ENCODE measurements around the gene AQP12B.

The AQP12B gene

GRCh38 chr2:240630771-240631547 lies 51.7 kb downstream of the AQP12B start:
- DNase-seq, result no peak

GRCh38 chr2:240629968-240630770 lies 52.5 kb downstream of the AQP12B start:
- DNase-seq, result no peak

- no peak for DNase-seq
Observed at GRCh38 chr2:240629619-240629967, 53.1 kb downstream of the AQP12B start.

GRCh38 chr2:240628808-240629618 lies 53.7 kb downstream of the AQP12B start:
- no peak for DNase-seq

GRCh38 chr2:240628507-240628807 lies 54.2 kb downstream of the AQP12B start:
- no peak for DNase-seq

- no peak for DNase-seq
Observed at GRCh38 chr2:240627736-240628506, 54.8 kb downstream of the AQP12B start.

GRCh38 chr2:240626531-240627300 lies 56.0 kb downstream of the AQP12B start:
- peak; percentile 59 for DNase-seq
